HEK293T (cell line): Measurements from ENCODE around the gene CCDC142.

Experiments
- CTCF ChIA-PET: fragments of 350-600 bp; formaldehyde crosslinking; extraction: SDS; loops from one replicate; lab custom pipeline; 2021; ENCODE audit warnings: antibody characterized with exemption, inconsistent platforms; lab: Yijun Ruan, JAX
- POLR2A ChIA-PET: fragments of 350-600 bp; formaldehyde crosslinking; extraction: SDS; loops from one replicate; lab custom pipeline; 2020; ENCODE audit warnings: antibody characterized with exemption, inconsistent platforms; lab: Yijun Ruan, JAX
- DNase-seq: peaks from one replicate; pipeline ENCODE4 v3.0.0; 2012; ENCODE audit warnings: mixed read lengths; ENCODE audit errors: extremely low spot score
- ARNT ChIP-seq: fragments of 450-650 bp; IDR thresholded peaks from 2 replicates; pipeline ENCODE4 v1.6.1; 2017; ENCODE audit warnings: mild to moderate bottlenecking
- BHLHE40 ChIP-seq: fragments of 450-650 bp; IDR thresholded peaks from 2 replicates; pipeline ENCODE4 v1.6.1; 2016; ENCODE audit warnings: mild to moderate bottlenecking, moderate library complexity, borderline replicate concordance
- CTBP1 ChIP-seq: fragments of 450-650 bp; IDR thresholded peaks from 2 replicates; pipeline ENCODE4 v1.6.1; 2016; ENCODE audit warnings: borderline replicate concordance
- ELF4 ChIP-seq: fragments of 450-650 bp; IDR thresholded peaks from 2 replicates; pipeline ENCODE4 v1.6.1; 2017; ENCODE audit warnings: antibody characterized with exemption
- FOXA1 ChIP-seq: fragments of 450-650 bp; IDR thresholded peaks from 2 replicates; pipeline ENCODE4 v1.6.1; 2016; ENCODE audit warnings: mild to moderate bottlenecking
- FOXK2 ChIP-seq: fragments of 450-650 bp; IDR thresholded peaks from 2 replicates; pipeline ENCODE4 v1.6.1; 2016; ENCODE audit warnings: mild to moderate bottlenecking
- FOXM1 ChIP-seq: fragments of 450-650 bp; IDR thresholded peaks from 2 replicates; pipeline ENCODE4 v1.6.1; 2017; ENCODE audit warnings: mild to moderate bottlenecking, borderline replicate concordance
- HDGF ChIP-seq: fragments of 450-650 bp; IDR thresholded peaks from 2 replicates; pipeline ENCODE4 v1.6.1; 2017; ENCODE audit warnings: antibody characterized with exemption, borderline replicate concordance
- L3MBTL2 ChIP-seq: fragments of 450-650 bp; conservative IDR thresholded peaks from 2 replicates; pipeline ENCODE4 v1.6.1; 2016; ENCODE audit warnings: mild to moderate bottlenecking
- LEF1 ChIP-seq: fragments of 450-650 bp; IDR thresholded peaks from 2 replicates; pipeline ENCODE4 v1.6.1; 2017; ENCODE audit warnings: mild to moderate bottlenecking, borderline replicate concordance
- NFRKB ChIP-seq: fragments of 450-650 bp; IDR thresholded peaks from 2 replicates; pipeline ENCODE4 v1.6.1; 2016; ENCODE audit warnings: mild to moderate bottlenecking, moderate library complexity
- PKNOX1 ChIP-seq: fragments of 450-650 bp; IDR thresholded peaks from 2 replicates; pipeline ENCODE4 v1.6.1; 2016
- SP1 ChIP-seq: fragments of 450-650 bp; IDR thresholded peaks from 2 replicates; pipeline ENCODE4 v1.6.1; 2017
- SUZ12 ChIP-seq: fragments of 450-650 bp; IDR thresholded peaks from 2 replicates; pipeline ENCODE4 v1.6.1; 2016; ENCODE audit warnings: mild to moderate bottlenecking
- TARDBP ChIP-seq: fragments of 450-650 bp; IDR thresholded peaks from 2 replicates; pipeline ENCODE4 v1.6.1; 2016
- ZNF384 ChIP-seq: fragments of 450-650 bp; IDR thresholded peaks from 2 replicates; pipeline ENCODE4 v1.6.1; 2016

Gene CCDC142

DNA sequence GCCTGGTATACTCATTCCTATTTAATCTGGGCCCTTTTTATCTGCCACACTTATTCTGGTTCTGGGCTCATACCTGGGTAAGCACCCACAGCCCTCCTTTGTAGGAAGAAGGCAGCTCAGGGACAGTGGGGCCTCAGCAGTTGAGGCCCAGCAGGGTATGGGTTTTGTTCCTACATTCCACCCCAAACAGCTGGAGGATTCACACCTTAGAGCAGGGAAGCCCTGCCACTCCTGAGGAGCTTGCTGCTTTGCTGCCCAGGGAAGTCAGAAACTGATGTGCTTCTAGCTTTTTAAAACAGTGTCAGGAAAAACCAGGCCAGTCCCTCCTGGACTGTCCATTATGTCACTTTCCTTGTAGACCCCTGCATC, 17.8 kb upstream of the CCDC142 start:
- TF ChIP-seq CTBP1: no peak
- TF ChIP-seq SP1: no peak
- ChIA-PET POLR2A (interaction anchor here (1.0 to 2.9 kb wide), 5 partner anchors 10 to 88 kb away, joined by 3 to 18 read pairs (median 5); partner anchors contain the start of genes CCDC142, MRPL53 and TTC31), CTCF (no interaction called here)
- DNase-seq: no peak

- ChIA-PET POLR2A (interaction anchor here (1.0 to 2.9 kb wide), 4 partner anchors 9 to 31 kb away, joined by 3 to 18 read pairs (median 7); partner anchors contain the start of genes CCDC142, MRPL53 and TTC31), CTCF (no interaction called here)
- no peak for DNase-seq
- no peak for TF ChIP-seq L3MBTL2
- no peak for TF ChIP-seq ELF4
- no peak for TF ChIP-seq FOXK2
- no peak for TF ChIP-seq NFRKB
- no peak for TF ChIP-seq SUZ12
These were observed 17.3 kb upstream of the CCDC142 start for GRCh38 chr2:74499940-74500577.

- POLR2A ChIA-PET: no interaction called here
- no peak for DNase-seq
- TF ChIP-seq ARNT: no peak
- TF ChIP-seq PKNOX1: no peak
- TF ChIP-seq CTBP1: no peak
- no peak for TF ChIP-seq BHLHE40
- no peak for TF ChIP-seq L3MBTL2
- no peak for TF ChIP-seq FOXK2
- CTCF ChIA-PET: no interaction called here
These were observed 16.6 kb upstream of the CCDC142 start, which contains the start of gene LBX2 for GRCh38 chr2:74499267-74499939. Gene LBX2, minus strand, starts transcription at chr2:74499603. Its CDS starts 66 bp downstream, at chr2:74499537.

- ChIA-PET CTCF (no interaction called here), POLR2A (no interaction called here)
- DNase-seq: no peak
- no peak for TF ChIP-seq TARDBP
- TF ChIP-seq NFRKB: no peak
- TF ChIP-seq LEF1: no peak
- no peak for TF ChIP-seq FOXK2
- no peak for TF ChIP-seq PKNOX1
- TF ChIP-seq CTBP1: no peak
- TF ChIP-seq SUZ12: no peak
- TF ChIP-seq HDGF: no peak
- TF ChIP-seq ARNT: no peak
- no peak for TF ChIP-seq L3MBTL2
- TF ChIP-seq ELF4: no peak
- no peak for TF ChIP-seq SP1
- TF ChIP-seq FOXA1: no peak
- no peak for TF ChIP-seq FOXM1
- no peak for TF ChIP-seq ZNF384
These were observed 15.9 kb upstream of the CCDC142 start for GRCh38 chr2:74498500-74499266.

GRCh38 chr2:74497777-74498499, 15.1 kb upstream of the CCDC142 start:
- ChIA-PET CTCF (no interaction called here), POLR2A (no interaction called here)
- DNase-seq: no peak
- TF ChIP-seq FOXK2: no peak
- TF ChIP-seq FOXM1: no peak
- no peak for TF ChIP-seq ARNT
- no peak for TF ChIP-seq SP1
- TF ChIP-seq BHLHE40: no peak

- no peak for DNase-seq
- no peak for TF ChIP-seq SUZ12
- no peak for TF ChIP-seq LEF1
- no peak for TF ChIP-seq L3MBTL2
- TF ChIP-seq HDGF: no peak
- no peak for TF ChIP-seq ARNT
- TF ChIP-seq FOXM1: no peak
- no peak for TF ChIP-seq ZNF384
- no peak for TF ChIP-seq PKNOX1
- ChIA-PET CTCF (no interaction called here), POLR2A (no interaction called here)
These were observed 14.4 kb upstream of the CCDC142 start for GRCh38 chr2:74496997-74497776.
